C4-2B (cell line): ENCODE data around the gene TIGIT.

Source experiments
- H3K27ac ChIP-seq: fragments of 450-650 bp; 2 replicates; pipeline ENCODE4 v1.5.1; 2017
- ZFX ChIP-seq: fragments of 450-650 bp; IDR thresholded peaks from 2 replicates; pipeline ENCODE4 v1.6.1; 2017
- TF ChIP-seq, protein P1 (sequence below): fragments of 450-650 bp; conservative IDR thresholded peaks from 2 replicates; pipeline ENCODE4 v1.5.1; 2017; ENCODE audit warnings: mild to moderate bottlenecking

TIGIT gene

GRCh38 chr3:114333923-114334240 lies 40.1 kb downstream of the TIGIT start:
- H3K27ac ChIP-seq, result no peak overlapping the region
- no peak for TF ChIP-seq ZFX
- TF ChIP-seq, protein P1, sequence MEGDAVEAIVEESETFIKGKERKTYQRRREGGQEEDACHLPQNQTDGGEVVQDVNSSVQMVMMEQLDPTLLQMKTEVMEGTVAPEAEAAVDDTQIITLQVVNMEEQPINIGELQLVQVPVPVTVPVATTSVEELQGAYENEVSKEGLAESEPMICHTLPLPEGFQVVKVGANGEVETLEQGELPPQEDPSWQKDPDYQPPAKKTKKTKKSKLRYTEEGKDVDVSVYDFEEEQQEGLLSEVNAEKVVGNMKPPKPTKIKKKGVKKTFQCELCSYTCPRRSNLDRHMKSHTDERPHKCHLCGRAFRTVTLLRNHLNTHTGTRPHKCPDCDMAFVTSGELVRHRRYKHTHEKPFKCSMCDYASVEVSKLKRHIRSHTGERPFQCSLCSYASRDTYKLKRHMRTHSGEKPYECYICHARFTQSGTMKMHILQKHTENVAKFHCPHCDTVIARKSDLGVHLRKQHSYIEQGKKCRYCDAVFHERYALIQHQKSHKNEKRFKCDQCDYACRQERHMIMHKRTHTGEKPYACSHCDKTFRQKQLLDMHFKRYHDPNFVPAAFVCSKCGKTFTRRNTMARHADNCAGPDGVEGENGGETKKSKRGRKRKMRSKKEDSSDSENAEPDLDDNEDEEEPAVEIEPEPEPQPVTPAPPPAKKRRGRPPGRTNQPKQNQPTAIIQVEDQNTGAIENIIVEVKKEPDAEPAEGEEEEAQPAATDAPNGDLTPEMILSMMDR, result no peak

GRCh38 chr3:114336122-114336697 lies 42.4 kb downstream of the TIGIT start:
- no peak overlapping the region for H3K27ac ChIP-seq
- no peak for TF ChIP-seq ZFX
- TF ChIP-seq, protein P1, result peak; percentile 73

DNA sequence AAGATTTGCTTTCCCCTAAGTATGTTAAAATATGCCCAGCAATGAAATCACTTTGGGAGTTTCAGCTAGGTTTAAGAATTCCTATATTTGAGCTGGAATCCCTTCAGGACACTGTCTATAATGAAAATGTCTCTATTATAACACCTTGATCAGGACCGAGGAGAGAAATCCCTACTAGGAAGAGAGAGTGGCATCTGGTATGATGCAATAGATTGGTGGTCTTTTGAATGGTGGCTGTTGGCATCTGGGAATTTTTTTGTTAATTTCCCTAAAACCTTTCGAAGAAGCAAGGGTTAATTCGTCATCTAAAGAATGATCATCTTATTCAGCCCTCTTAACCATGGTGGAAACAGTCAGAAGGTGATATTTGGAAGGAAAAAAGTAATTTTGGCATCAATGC lies 43.0 kb downstream of the TIGIT start:
- TF ChIP-seq ZFX, result no peak
- TF ChIP-seq, protein P1, result no peak

DNA sequence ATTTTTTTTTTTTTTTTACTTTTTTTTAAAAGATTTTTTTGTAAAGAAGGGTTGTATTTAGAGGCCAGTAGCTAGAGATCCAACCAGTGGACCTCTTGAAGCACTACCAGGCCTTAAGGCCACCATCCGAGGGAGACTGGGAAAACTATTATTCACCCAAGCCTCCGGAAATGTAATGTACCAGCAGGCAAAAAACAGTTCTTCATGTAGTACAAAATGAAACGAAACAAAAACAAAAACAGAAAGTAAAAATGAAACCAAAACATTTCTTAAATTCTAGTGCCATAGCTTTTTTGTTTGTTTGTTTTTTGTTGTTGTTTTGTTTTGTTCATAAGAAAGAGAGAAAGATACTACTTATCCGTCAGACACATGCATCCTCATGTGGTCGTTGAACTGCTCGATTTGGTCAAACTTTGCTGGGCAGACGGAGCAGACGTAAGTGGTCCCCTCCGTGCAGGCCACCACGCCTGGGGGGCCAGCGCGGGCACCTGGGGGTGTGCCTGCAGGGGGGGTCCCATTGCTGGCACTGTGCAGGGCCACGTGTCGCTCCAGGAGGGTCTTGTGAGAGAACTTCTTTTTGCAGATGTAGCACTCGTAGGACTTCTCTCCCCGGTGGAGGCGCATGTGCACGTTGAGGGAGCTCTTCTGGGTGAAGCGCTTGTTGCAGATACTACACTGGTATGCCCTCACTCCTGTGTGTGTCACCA lies 45.0 kb downstream of the TIGIT start:
- no peak overlapping the region for H3K27ac ChIP-seq
- TF ChIP-seq ZFX, result no peak
- TF ChIP-seq, protein P1, result no peak

More for the DNA sequence above, 43.0 kb downstream of the TIGIT start:
- no peak overlapping the region for H3K27ac ChIP-seq

DNA sequence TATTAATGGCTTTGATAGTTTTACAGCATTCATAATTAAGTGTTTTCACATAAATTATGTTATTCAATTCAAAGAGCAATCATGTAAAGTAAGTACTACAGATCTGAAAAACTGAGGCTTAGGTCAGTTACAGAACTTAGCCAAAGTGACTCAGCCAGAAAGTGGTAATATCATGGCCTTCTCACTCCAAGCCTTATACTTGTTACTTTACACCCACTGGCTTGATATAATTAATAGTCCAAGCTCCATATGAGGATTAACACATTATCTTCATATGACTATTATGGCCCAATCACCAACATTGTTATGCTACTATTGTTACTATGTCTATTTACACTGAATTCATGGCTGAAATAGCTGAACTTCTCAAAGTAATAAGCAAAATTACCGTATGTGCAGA lies 50.7 kb downstream of the TIGIT start:
- TF ChIP-seq ZFX, result no peak
- TF ChIP-seq, protein P1, result no peak
- no peak overlapping the region for H3K27ac ChIP-seq

DNA sequence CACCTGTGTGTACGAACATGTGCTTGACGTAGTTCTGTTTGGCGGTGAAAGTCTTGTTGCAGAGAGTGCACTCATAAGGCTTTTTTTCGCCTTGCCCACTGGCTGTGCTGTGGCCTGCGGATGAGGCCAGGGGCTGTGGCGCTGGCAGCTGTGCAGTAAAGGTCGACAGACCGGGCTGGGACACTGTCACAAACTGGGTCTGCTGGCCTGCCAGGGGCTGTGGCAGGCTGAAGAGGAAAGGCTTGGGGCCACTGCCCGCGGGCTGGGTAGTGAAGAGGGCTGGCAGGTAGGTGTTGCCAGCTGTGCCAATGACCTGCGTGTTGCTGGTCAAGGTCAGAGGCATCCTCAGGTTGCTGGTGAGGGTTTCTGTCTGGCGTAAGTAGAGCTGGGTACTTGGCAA lies 56.4 kb downstream of the TIGIT start:
- no peak overlapping the region for H3K27ac ChIP-seq
- TF ChIP-seq ZFX, result no peak
- TF ChIP-seq, protein P1, result no peak

- no peak overlapping the region for H3K27ac ChIP-seq
- TF ChIP-seq, protein P1, result no peak
- no peak for TF ChIP-seq ZFX
Measured at GRCh38 chr3:114350690-114351089, 56.9 kb downstream of the TIGIT start.
